Ramos (cell line): ENCODE results near the gene KTN1.

Experiments used
- in situ Hi-C: fragments of 300-500 bp; cut with MboI; formaldehyde crosslinking; loops from one replicate; pipeline ENCODE4 v1.14.3; 2022; ENCODE audit warnings: low sequenced_read_pairs; ENCODE audit not compliant: unreplicated experiment

Gene KTN1

GRCh38 chr14:55707365-55707804 lies 127.4 kb downstream of the KTN1 start:
- in situ Hi-C loops, result no loop called here

- in situ Hi-C loops, result no loop called here
Observed at GRCh38 chr14:55710506-55711041, 130.6 kb downstream of the KTN1 start.

- in situ Hi-C loops, result no loop called here
Observed at GRCh38 chr14:55711175-55711811, 131.3 kb downstream of the KTN1 start.

GRCh38 chr14:55712491-55712890 lies 132.5 kb downstream of the KTN1 start:
- in situ Hi-C loops, result no loop called here

GRCh38 chr14:55713486-55713885 lies 133.5 kb downstream of the KTN1 start:
- in situ Hi-C loops, result no loop called here

GRCh38 chr14:55715889-55716288 lies 135.9 kb downstream of the KTN1 start:
- in situ Hi-C loops, result no loop called here

GRCh38 chr14:55717621-55718020 lies 137.6 kb downstream of the KTN1 start:
- in situ Hi-C loops, result no loop called here

- in situ Hi-C loops, result no loop called here
Observed at GRCh38 chr14:55718551-55718950, 138.5 kb downstream of the KTN1 start.

GRCh38 chr14:55720796-55721195 lies 140.8 kb downstream of the KTN1 start:
- in situ Hi-C loops, result no loop called here

- in situ Hi-C loops, result no loop called here
Observed at GRCh38 chr14:55721353-55721752, 141.3 kb downstream of the KTN1 start.

GRCh38 chr14:55722054-55722453 lies 142.0 kb downstream of the KTN1 start:
- in situ Hi-C loops, result no loop called here

GRCh38 chr14:55724736-55725135 lies 144.7 kb downstream of the KTN1 start:
- in situ Hi-C loops, result loop anchor here (25.0 kb wide), 1 partner anchor 738 kb away; no protein-coding TSS in a partner anchor

- in situ Hi-C loops, result loop anchor here (25.0 kb wide), 1 partner anchor 732 kb away; no protein-coding TSS in a partner anchor
Observed at GRCh38 chr14:55730592-55731310, 150.7 kb downstream of the KTN1 start.

- in situ Hi-C loops, result loop anchor here (25.0 kb wide), 1 partner anchor 731 kb away; no protein-coding TSS in a partner anchor
Observed at GRCh38 chr14:55731311-55731872, 151.4 kb downstream of the KTN1 start.

GRCh38 chr14:55731881-55732498 lies 152.0 kb downstream of the KTN1 start:
- in situ Hi-C loops, result loop anchor here (25.0 kb wide), 1 partner anchor 730 kb away; no protein-coding TSS in a partner anchor

- in situ Hi-C loops, result loop anchor here (25.0 kb wide), 1 partner anchor 729 kb away; no protein-coding TSS in a partner anchor
Observed at GRCh38 chr14:55733599-55733998, 153.6 kb downstream of the KTN1 start.
